Measurements from ENCODE around the gene JAG2. TPM values are rescaled to one million over a fixed set of nuclear protein-coding genes. Genes with fewer than 3 reads are reported as not detected.

JAG2 gene
- total RNA-seq, 1 donor: 0.86 TPM

GRCh38 chr14:105204206-105204930 is 35.8 kb upstream of the JAG2 start:
- no peak for TF ChIP-seq CTCF (IDR thresholded peaks at IDR 0.05; ENCODE audit: insufficient read depth, low read depth, low read length)
- DNase-seq (ENCODE audit: low read depth): no peak
- H3K4me3 ChIP-seq (ENCODE audit: low read depth, low read length): no peak overlapping the region

DNA sequence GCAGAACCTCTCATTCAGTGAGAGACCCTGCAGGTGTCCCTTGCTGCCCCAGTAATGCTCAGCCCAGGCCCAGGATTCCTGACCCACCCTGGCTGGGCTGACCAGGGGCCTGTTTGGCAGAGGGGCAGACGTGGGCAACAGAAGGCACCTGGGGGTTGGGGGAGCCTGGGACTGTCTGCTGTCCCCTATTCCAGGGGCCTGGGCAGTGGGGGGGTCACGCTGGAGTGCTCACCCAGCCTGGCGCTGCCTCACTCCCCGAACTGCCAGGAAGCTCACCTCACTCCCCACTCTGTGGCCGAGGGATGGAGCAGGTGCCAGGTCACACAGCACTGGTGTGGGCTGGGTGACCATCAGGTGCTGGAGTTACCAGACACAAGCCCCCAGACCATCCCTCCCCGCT is 35.1 kb upstream of the JAG2 start:
- no peak for TF ChIP-seq CTCF (IDR thresholded peaks at IDR 0.05; ENCODE audit: insufficient read depth, low read depth, low read length)
- DNase-seq (ENCODE audit: low read depth): no peak
- H3K4me3 ChIP-seq (ENCODE audit: low read depth, low read length): no peak overlapping the region

- TF ChIP-seq CTCF (IDR thresholded peaks at IDR 0.05; ENCODE audit: insufficient read depth, low read depth, low read length): peak; percentile 79
Observed at GRCh38 chr14:105203057-105203531, 34.5 kb upstream of the JAG2 start.

GRCh38 chr14:105201925-105202513 is 33.4 kb upstream of the JAG2 start:
- no peak overlapping the region for H3K4me3 ChIP-seq (ENCODE audit: low read depth, low read length)
- no peak for DNase-seq (ENCODE audit: low read depth)
- TF ChIP-seq CTCF (IDR thresholded peaks at IDR 0.05; ENCODE audit: insufficient read depth, low read depth, low read length): no peak

More at GRCh38 chr14:105203057-105203531, 34.5 kb upstream of the JAG2 start:
- peak; percentile 67 for DNase-seq (ENCODE audit: low read depth)
- H3K4me3 ChIP-seq (ENCODE audit: low read depth, low read length): no peak overlapping the region

- TF ChIP-seq CTCF (IDR thresholded peaks at IDR 0.05; ENCODE audit: insufficient read depth, low read depth, low read length): no peak
- no peak for DNase-seq (ENCODE audit: low read depth)
- H3K4me3 ChIP-seq (ENCODE audit: low read depth, low read length): no peak overlapping the region
Observed at GRCh38 chr14:105201156-105201924, 32.8 kb upstream of the JAG2 start.

- DNase-seq (ENCODE audit: low read depth): no peak
- H3K4me3 ChIP-seq (ENCODE audit: low read depth, low read length): no peak overlapping the region
- TF ChIP-seq CTCF (IDR thresholded peaks at IDR 0.05; ENCODE audit: insufficient read depth, low read depth, low read length): no peak
Observed at GRCh38 chr14:105200641-105201040, 32.1 kb upstream of the JAG2 start.

Measured in fibroblast of villous mesenchyme (primary cell).